Mucosa of rectum (tissue), 2 donors: ENCODE data around the gene AADACL4.

Experiments
- H3K27ac ChIP-seq, 2 donors: one replicate each; pipeline ENCODE4 v1.7.0; 2013; ENCODE audit warnings: inconsistent platforms in 2 of 2, low read depth in 2 of 2, low read length in 2 of 2
- H3K27me3 ChIP-seq, 2 donors: one replicate each; pipeline ENCODE4 v1.7.0; 2013; ENCODE audit warnings: low read length in 2 of 2; ENCODE audit not compliant: control insufficient read depth in 2 of 2, insufficient read depth in 2 of 2
- H3K36me3 ChIP-seq, 2 donors: one replicate each; pipeline ENCODE4 v1.7.0; 2013; ENCODE audit warnings: low read length in 2 of 2; ENCODE audit not compliant: control insufficient read depth in 2 of 2, insufficient read depth in 2 of 2
- H3K4me1 ChIP-seq, 2 donors: one replicate each; pipeline ENCODE4 v1.7.0; 2013; ENCODE audit warnings: low read length in 2 of 2, mild to moderate bottlenecking in 1 of 2; ENCODE audit not compliant: control insufficient read depth in 2 of 2, insufficient read depth in 2 of 2
- H3K4me3 ChIP-seq, 2 donors: one replicate each; pipeline ENCODE4 v1.7.0; 2013; ENCODE audit warnings: low read length in 2 of 2
- H3K9ac ChIP-seq, 2 donors: one replicate each; pipeline ENCODE4 v1.7.0; 2013; ENCODE audit warnings: low read length in 2 of 2, low read depth in 1 of 2, mild to moderate bottlenecking in 1 of 2
- H3K9me3 ChIP-seq, 2 donors: one replicate each; pipeline ENCODE4 v1.7.0; 2013; ENCODE audit warnings: low read length in 2 of 2; ENCODE audit not compliant: control insufficient read depth in 2 of 2
- donor health status: healthy.
- donor health status: Normal muscosa, but diverticular disease.

Gene AADACL4

DNA sequence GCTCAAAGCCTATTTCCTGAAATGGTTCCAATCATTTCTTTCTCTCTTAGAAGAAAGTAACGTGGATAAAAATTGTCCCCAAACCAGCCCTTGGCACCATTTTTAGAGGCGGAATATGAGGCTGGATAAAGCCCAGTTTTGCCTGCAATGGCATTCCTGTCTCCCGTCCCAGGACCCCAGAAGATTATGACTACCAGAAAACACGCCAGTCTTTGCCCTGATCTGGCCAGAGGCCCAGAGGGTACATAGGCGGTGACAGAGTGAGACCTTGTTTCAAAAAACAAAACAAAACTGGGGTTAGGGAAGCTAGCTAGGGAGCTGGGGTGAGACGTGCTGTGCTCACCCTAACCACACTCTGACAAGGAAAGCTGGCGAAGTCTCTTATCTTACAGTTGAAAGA, at the start of gene AADACL4:
Gene AADACL4, plus strand, starts transcription at position 301 of the 400 bp plus-strand sequence. CDS start 462 bp downstream, outside the sequence.
- no peak within 1 kb of the TSS for H3K9ac ChIP-seq
- H3K4me1 ChIP-seq = no peaks in the 10 kb centered on the region
- H3K9me3 ChIP-seq = peaks cover 4 to 12% of the 10 kb centered on the region in 2 donors
- H3K36me3 ChIP-seq = no peaks in the 10 kb centered on the region
- H3K27me3 ChIP-seq = no peaks in the 10 kb centered on the region
- H3K27ac ChIP-seq = no peak within 1 kb of the TSS
- no peak within 1 kb of the TSS for H3K4me3 ChIP-seq

DNA sequence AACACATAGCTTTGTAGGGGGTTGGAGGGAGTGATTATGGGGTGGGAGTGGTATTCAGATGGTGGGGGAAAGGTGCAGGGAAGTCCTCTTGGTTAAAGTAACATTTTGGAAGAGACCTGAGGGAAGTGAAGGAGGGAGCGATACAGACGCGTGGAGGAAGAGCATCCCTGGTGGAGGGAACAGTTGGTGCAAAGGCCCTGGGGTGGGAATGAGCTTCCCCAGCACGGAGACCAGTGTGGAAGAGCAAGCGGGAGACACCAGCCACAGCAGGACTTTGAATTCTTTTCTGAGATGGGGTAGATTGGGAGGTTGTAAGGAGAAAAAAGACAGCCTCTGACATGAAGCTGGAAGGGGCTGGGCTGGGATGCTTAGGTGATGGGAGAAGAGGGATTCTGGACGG, 49.4 kb upstream of the AADACL4 start:
- Histone ChIP-seq H3K36me3 (peaks cover 6 to 7% of the 10 kb centered on the region in 2 donors), H3K4me3 (peak overlapping the region in 1 of 2 donors; percentile 25), H3K9ac (peak overlapping the region in 1 of 2 donors; percentile 41), H3K9me3 (no peaks in the 10 kb centered on the region), H3K27me3 (no peaks in the 10 kb centered on the region), H3K4me1 (peaks cover 20 to 28% of the 10 kb centered on the region in 2 donors), H3K27ac (no peak overlapping the region)

DNA sequence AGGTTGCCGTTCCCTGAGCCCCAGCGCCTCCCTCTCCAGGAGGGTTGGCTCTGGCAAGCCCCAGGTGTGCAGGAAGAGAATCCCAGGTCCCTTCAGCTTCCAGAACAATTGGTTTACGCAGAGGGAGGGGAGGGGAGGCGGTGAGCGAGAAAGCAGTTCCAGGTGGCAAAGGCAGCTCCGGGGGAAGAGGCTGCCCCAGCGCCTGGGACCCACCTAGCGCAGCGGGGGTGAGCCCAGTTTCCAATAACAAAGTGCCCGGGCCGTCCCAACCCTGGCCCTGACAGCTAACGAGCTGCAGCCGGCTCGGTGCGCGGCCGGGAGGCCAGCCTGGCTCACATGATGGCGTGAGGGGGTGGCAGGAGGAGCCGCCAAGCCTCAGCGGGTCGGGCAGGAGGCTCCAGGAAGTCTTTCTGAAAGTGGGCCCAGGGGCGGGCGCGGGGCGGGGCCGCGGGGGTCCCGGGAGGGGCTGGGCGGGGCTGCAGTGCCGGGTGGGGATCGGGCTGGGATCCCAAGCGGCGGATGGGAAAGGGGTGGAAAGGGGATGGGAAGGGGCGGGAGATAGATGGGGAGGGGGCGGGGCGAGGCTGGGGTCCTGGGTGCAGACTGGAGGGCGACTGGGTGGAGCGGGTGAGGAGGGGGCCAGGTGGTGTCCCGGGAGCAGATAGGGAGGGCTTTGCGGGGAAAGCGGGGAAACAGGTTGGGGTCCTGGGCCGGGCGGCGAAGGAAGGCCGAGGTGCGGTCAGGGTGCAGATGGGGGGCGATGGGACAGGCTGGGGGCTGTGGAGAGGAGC, 48.7 kb upstream of the AADACL4 start:
- H3K4me3 ChIP-seq = peak overlapping the region; percentile 37 to 54
- peaks cover 6 to 7% of the 10 kb centered on the region in 2 donors for H3K36me3 ChIP-seq
- no peaks in the 10 kb centered on the region for H3K9me3 ChIP-seq
- peak overlapping the region in 1 of 2 donors; percentile 41 for H3K9ac ChIP-seq
- peak overlapping the region; percentile 52 to 76 for H3K27ac ChIP-seq
- no peaks in the 10 kb centered on the region for H3K27me3 ChIP-seq
- peaks cover 21 to 28% of the 10 kb centered on the region in 2 donors for H3K4me1 ChIP-seq

GRCh38 chr1:12595757-12596006, 48.2 kb upstream of the AADACL4 start:
- Histone ChIP-seq H3K9me3 (no peaks in the 10 kb centered on the region), H3K27ac (peak overlapping the region; percentile 52 to 76)

GRCh38 chr1:12596007-12596821, 47.7 kb upstream of the AADACL4 start:
- Histone ChIP-seq H3K4me1 (peaks cover 26 to 33% of the 10 kb centered on the region in 2 donors), H3K27ac (peak overlapping the region; percentile 52 to 76), H3K9ac (peak overlapping the region; percentile 32 to 52), H3K9me3 (no peaks in the 10 kb centered on the region), H3K4me3 (peak overlapping the region; percentile 37 to 51), H3K27me3 (no peaks in the 10 kb centered on the region), H3K36me3 (peaks cover 6 to 7% of the 10 kb centered on the region in 2 donors)

More at GRCh38 chr1:12595757-12596006, 48.2 kb upstream of the AADACL4 start:
- H3K4me3 ChIP-seq = peak overlapping the region; percentile 37 to 54
- peaks cover 26 to 32% of the 10 kb centered on the region in 2 donors for H3K4me1 ChIP-seq
- H3K36me3 ChIP-seq = peaks cover 6 to 7% of the 10 kb centered on the region in 2 donors
- no peaks in the 10 kb centered on the region for H3K27me3 ChIP-seq
- H3K9ac ChIP-seq = peak overlapping the region in 1 of 2 donors; percentile 52

- no peaks in the 10 kb centered on the region for H3K27me3 ChIP-seq
- H3K9me3 ChIP-seq = no peaks in the 10 kb centered on the region
- H3K36me3 ChIP-seq = no peaks in the 10 kb centered on the region
- no peak overlapping the region for H3K9ac ChIP-seq
- H3K4me1 ChIP-seq = peaks cover 41 to 44% of the 10 kb centered on the region in 2 donors
- no peak overlapping the region for H3K27ac ChIP-seq
- no peak overlapping the region for H3K4me3 ChIP-seq
Measured at GRCh38 chr1:12597792-12598191, 46.1 kb upstream of the AADACL4 start.

- no peaks in the 10 kb centered on the region for H3K9me3 ChIP-seq
- H3K4me3 ChIP-seq = no peak overlapping the region
- peaks cover 2% of the 10 kb centered on the region in 2 donors for H3K36me3 ChIP-seq
- H3K9ac ChIP-seq = no peak overlapping the region
- peaks cover 45% of the 10 kb centered on the region in 2 donors for H3K4me1 ChIP-seq
- no peak overlapping the region for H3K27ac ChIP-seq
- no peaks in the 10 kb centered on the region for H3K27me3 ChIP-seq
Measured at GRCh38 chr1:12598974-12599373, 44.9 kb upstream of the AADACL4 start.

- Histone ChIP-seq H3K9ac (no peak overlapping the region), H3K27me3 (no peaks in the 10 kb centered on the region), H3K36me3 (peaks cover 2% of the 10 kb centered on the region in 2 donors), H3K9me3 (no peaks in the 10 kb centered on the region), H3K4me3 (no peak overlapping the region), H3K27ac (no peak overlapping the region), H3K4me1 (peaks cover 47 to 50% of the 10 kb centered on the region in 2 donors)
Measured at GRCh38 chr1:12599657-12600056, 44.2 kb upstream of the AADACL4 start.

DNA sequence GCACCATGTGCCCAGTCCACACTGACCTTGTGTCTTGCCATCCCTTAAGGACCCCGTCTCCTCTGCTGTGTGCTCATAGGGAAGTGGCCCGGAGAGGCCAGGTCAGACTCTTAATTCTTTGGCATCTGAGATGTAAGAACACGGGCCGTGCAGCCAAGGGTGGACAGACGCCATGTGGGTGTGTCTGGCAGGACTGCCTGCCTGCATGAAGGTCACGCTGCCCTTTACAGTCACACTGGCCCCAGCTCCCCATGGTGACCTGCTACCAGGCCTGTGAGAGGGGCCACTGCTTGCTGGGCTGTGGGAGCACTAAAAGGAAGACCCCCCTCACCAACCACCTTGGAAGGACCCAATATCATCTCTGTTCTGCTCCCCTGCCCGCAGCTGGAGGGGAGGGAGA, 43.5 kb upstream of the AADACL4 start:
- Histone ChIP-seq H3K27ac (no peak overlapping the region), H3K27me3 (no peaks in the 10 kb centered on the region), H3K4me3 (no peak overlapping the region), H3K4me1 (peaks cover 42 to 46% of the 10 kb centered on the region in 2 donors), H3K9me3 (no peaks in the 10 kb centered on the region), H3K9ac (no peak overlapping the region), H3K36me3 (peaks cover 2 to 5% of the 10 kb centered on the region in 2 donors)
